Fibroblast of lung (primary cell): Measurements from ENCODE around the gene ITGBL1.

Experiments used
- CTCF ChIP-seq, 2 donors: IDR thresholded peaks in 1 of 2; conservative IDR thresholded peaks in 1 of 2; 1 replicate in 1 of 2; 2 replicates in 1 of 2; pipeline ENCODE4 v1.5.1; 2011 to 2012; ENCODE audit warnings: low read length in 2 of 2, control low read depth in 1 of 2, inconsistent platforms in 1 of 2, low read depth in 1 of 2, mild to moderate bottlenecking in 1 of 2
- EZH2 ChIP-seq: IDR thresholded peaks from 2 replicates; pipeline ENCODE4 v1.5.1; 2012; ENCODE audit warnings: low read length, control low read depth, mild to moderate bottlenecking; ENCODE audit errors: missing control alignments

GRCh38 chr13:101530293-101530692 is 77.8 kb downstream of the ITGBL1 start:
- TF ChIP-seq CTCF (conservative IDR thresholded peaks at IDR 0.05 in 1 of 2, IDR thresholded peaks at IDR 0.05 in 1 of 2; ENCODE audit: low read depth in 1 of 2, low read length in 2 of 2) (no peak), EZH2 (no peak)
